Osteocyte (in vitro differentiated cells): ENCODE measurements around the gene ITGB3. TPM values are rescaled to one million over a fixed set of nuclear protein-coding genes. Genes with fewer than 3 reads are reported as not detected.

ENCODE experiments used
- DNase-seq: peaks from one replicate; pipeline ENCODE4 v3.0.0; 2021; ENCODE audit warnings: mixed read lengths; ENCODE audit not compliant: unreplicated experiment; ENCODE audit errors: extremely low spot score
- H3K27ac Mint-ChIP-seq: one replicate; pipeline ENCODE4 v1.8.0; 2021; ENCODE audit warnings: mild to moderate bottlenecking, mixed read lengths; ENCODE audit not compliant: unreplicated experiment
- H3K27me3 Mint-ChIP-seq: one replicate; pipeline ENCODE4 v1.8.0; 2021; ENCODE audit warnings: mixed read lengths; ENCODE audit not compliant: unreplicated experiment
- H3K36me3 Mint-ChIP-seq: one replicate; pipeline ENCODE4 v1.8.0; 2021; ENCODE audit warnings: mixed read lengths; ENCODE audit not compliant: unreplicated experiment
- H3K4me1 Mint-ChIP-seq: one replicate; pipeline ENCODE4 v1.8.0; 2021; ENCODE audit warnings: mixed read lengths; ENCODE audit not compliant: unreplicated experiment
- H3K4me3 Mint-ChIP-seq: one replicate; pipeline ENCODE4 v1.8.0; 2021; ENCODE audit warnings: mild to moderate bottlenecking, moderate library complexity, mixed read lengths; ENCODE audit not compliant: unreplicated experiment
- H3K9me3 Mint-ChIP-seq: one replicate; pipeline ENCODE4 v1.8.0; 2021; ENCODE audit warnings: mixed read lengths; ENCODE audit not compliant: unreplicated experiment
- total RNA-seq: library from RNA; stranded (reverse); gene quantifications from 2 replicates; pipeline ENCODE4 v1.2.1, GENCODE V29; 2021
- TF ChIP-seq, protein P1 (sequence below): fragments of 200-600 bp; sonication (generic); IDR thresholded peaks from 2 replicates; pipeline ENCODE4 v1.5.0; 2021; ENCODE audit warnings: antibody characterized with exemption, mild to moderate bottlenecking, moderate library complexity

The ITGB3 gene
- total RNA-seq, 1 donor from 2014 or later: 3.3 TPM

GRCh38 chr17:47207143-47208067, 46.2 kb upstream of the ITGB3 start:
- Mint-ChIP-seq H3K9me3 (no peaks in the 10 kb centered on the region), H3K4me1 (peaks cover 51% of the 10 kb centered on the region), H3K27me3 (no peaks in the 10 kb centered on the region), H3K36me3 (no peaks in the 10 kb centered on the region), H3K4me3 (no peak overlapping the region), H3K27ac (no peak overlapping the region)
- no peak for DNase-seq
- TF ChIP-seq, protein P1, sequence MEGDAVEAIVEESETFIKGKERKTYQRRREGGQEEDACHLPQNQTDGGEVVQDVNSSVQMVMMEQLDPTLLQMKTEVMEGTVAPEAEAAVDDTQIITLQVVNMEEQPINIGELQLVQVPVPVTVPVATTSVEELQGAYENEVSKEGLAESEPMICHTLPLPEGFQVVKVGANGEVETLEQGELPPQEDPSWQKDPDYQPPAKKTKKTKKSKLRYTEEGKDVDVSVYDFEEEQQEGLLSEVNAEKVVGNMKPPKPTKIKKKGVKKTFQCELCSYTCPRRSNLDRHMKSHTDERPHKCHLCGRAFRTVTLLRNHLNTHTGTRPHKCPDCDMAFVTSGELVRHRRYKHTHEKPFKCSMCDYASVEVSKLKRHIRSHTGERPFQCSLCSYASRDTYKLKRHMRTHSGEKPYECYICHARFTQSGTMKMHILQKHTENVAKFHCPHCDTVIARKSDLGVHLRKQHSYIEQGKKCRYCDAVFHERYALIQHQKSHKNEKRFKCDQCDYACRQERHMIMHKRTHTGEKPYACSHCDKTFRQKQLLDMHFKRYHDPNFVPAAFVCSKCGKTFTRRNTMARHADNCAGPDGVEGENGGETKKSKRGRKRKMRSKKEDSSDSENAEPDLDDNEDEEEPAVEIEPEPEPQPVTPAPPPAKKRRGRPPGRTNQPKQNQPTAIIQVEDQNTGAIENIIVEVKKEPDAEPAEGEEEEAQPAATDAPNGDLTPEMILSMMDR: no peak

GRCh38 chr17:47208744-47209488, 44.7 kb upstream of the ITGB3 start, which contains the start of gene MYL4:
Gene MYL4, plus strand, starts transcription at chr17:47209348. Its CDS starts 75 bp downstream, at chr17:47209423.
- no peaks in the 10 kb centered on the region for H3K27me3 Mint-ChIP-seq
- peaks cover 49% of the 10 kb centered on the region for H3K4me1 Mint-ChIP-seq
- H3K36me3 Mint-ChIP-seq: no peaks in the 10 kb centered on the region
- no peak within 1 kb of the TSS for H3K4me3 Mint-ChIP-seq
- H3K27ac Mint-ChIP-seq: peak within 1 kb of the TSS; percentile 51
- DNase-seq: no peak
- TF ChIP-seq, protein P1: no peak
- H3K9me3 Mint-ChIP-seq: no peaks in the 10 kb centered on the region

GRCh38 chr17:47209499-47209898, 44.1 kb upstream of the ITGB3 start:
- no peaks in the 10 kb centered on the region for H3K27me3 Mint-ChIP-seq
- H3K4me3 Mint-ChIP-seq: no peak overlapping the region
- H3K4me1 Mint-ChIP-seq: peaks cover 43% of the 10 kb centered on the region
- no peak overlapping the region for H3K27ac Mint-ChIP-seq
- no peak for DNase-seq
- no peaks in the 10 kb centered on the region for H3K9me3 Mint-ChIP-seq
- no peaks in the 10 kb centered on the region for H3K36me3 Mint-ChIP-seq
- TF ChIP-seq, protein P1: no peak

DNA sequence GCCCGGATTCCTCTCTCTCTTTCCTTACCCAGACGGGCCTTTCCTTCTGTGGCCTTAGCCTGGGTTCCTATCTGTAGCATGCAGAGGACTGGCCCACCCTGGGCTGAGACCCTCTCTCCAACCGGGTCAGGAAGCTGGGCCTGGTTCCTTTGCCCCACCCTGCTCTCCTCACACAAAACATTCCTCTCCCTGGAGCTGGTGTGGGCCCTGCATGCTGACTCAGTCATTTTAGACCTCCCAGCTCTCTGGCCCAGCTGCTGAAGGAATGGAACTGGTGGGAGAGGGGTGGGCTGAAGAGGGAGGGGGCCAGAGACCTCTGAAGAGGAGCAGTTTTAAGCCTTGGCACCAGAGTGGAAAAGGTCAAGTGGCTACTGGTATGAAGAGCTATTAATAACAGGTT, 43.5 kb upstream of the ITGB3 start:
- H3K9me3 Mint-ChIP-seq: no peaks in the 10 kb centered on the region
- peaks cover 37% of the 10 kb centered on the region for H3K4me1 Mint-ChIP-seq
- TF ChIP-seq, protein P1: no peak
- peak overlapping the region; percentile 51 for H3K27ac Mint-ChIP-seq
- H3K36me3 Mint-ChIP-seq: no peaks in the 10 kb centered on the region
- no peak for DNase-seq
- no peaks in the 10 kb centered on the region for H3K27me3 Mint-ChIP-seq
- no peak overlapping the region for H3K4me3 Mint-ChIP-seq

GRCh38 chr17:47210779-47211178, 42.8 kb upstream of the ITGB3 start:
- TF ChIP-seq, protein P1: no peak
- H3K27me3 Mint-ChIP-seq: peaks cover 3% of the 10 kb centered on the region

More at GRCh38 chr17:47210779-47211178, 42.8 kb upstream of the ITGB3 start:
- H3K4me3 Mint-ChIP-seq: no peak overlapping the region
- peaks cover 31% of the 10 kb centered on the region for H3K4me1 Mint-ChIP-seq
- H3K27ac Mint-ChIP-seq: no peak overlapping the region
- DNase-seq: no peak
- H3K36me3 Mint-ChIP-seq: no peaks in the 10 kb centered on the region
- H3K9me3 Mint-ChIP-seq: no peaks in the 10 kb centered on the region
